Muscle of arm (tissue), 14 donors: ENCODE results near the gene C2CD4C. TPM values are rescaled to one million over a fixed set of nuclear protein-coding genes. Genes with fewer than 3 reads are reported as not detected.
"Not testable (repeated sequence)": the region's sequence is repeated elsewhere in the genome, so short reads cannot be mapped to it uniquely, and the experiment has no call there.

Experiments
- DNase-seq: peaks from one replicate; pipeline ENCODE4 v3.0.0-alpha.2; 2013
- long read RNA-seq, 11 donors: transcript quantifications; one replicate each; lab custom pipeline, GENCODE V29; 2026
- polyA plus RNA-seq, 12 donors: library from polyadenylated mRNA; unstranded; fragments of 120-200 nt; gene quantifications; one replicate each; pipeline ENCODE4 v1.2.1, GENCODE V29; 2013; ENCODE audit not compliant: insufficient read length in 12 of 12

The C2CD4C gene
- polyA plus RNA-seq: 1 to 10 TPM in 2 of 12 donors, under 1 TPM in 8, not detected in 2; 0.50 to 1.6 (median 0.81) TPM
- long read RNA-seq, donor 1, partial matches to known transcripts: 0 of 1 reads
- long read RNA-seq, donor 1, other reads (novel, unspliced or antisense): 0 of 1 reads
- long read RNA-seq, donor 2: 0 reads
- long read RNA-seq, donor 3: 0 reads
- long read RNA-seq, donor 4, partial matches to known transcripts: 0 of 1 reads
- long read RNA-seq, donor 4, other reads (novel, unspliced or antisense): 0 of 1 reads
- long read RNA-seq, donor 5: 0 reads
- long read RNA-seq, donor 6: 0 reads
- long read RNA-seq, donor 7: 0 reads
- long read RNA-seq, donor 8: 0 reads
- long read RNA-seq, donor 9: 0 reads
- long read RNA-seq, donor 10: 0 reads
- long read RNA-seq, donor 11: 0 reads

- no peak for DNase-seq
Observed at GRCh38 chr19:408902-409515, at the start of gene C2CD4C. Gene C2CD4C (minus strand): TSS chr19:409147. CDS start chr19:408361, 786 bp downstream.

GRCh38 chr19:458091-459042 lies 49.4 kb upstream of the C2CD4C start:
- DNase-seq: no peak

GRCh38 chr19:457636-458035 lies 48.7 kb upstream of the C2CD4C start:
- DNase-seq: no peak

GRCh38 chr19:456547-457110 lies 47.7 kb upstream of the C2CD4C start:
- DNase-seq: no peak

- DNase-seq: no peak
Observed at GRCh38 chr19:455851-456546, 47.1 kb upstream of the C2CD4C start.

GRCh38 chr19:455031-455705 lies 46.2 kb upstream of the C2CD4C start:
- no peak for DNase-seq

- no peak for DNase-seq
Observed at GRCh38 chr19:453606-454005, 44.7 kb upstream of the C2CD4C start.

GRCh38 chr19:452829-453228 lies 43.9 kb upstream of the C2CD4C start:
- DNase-seq: no peak

GRCh38 chr19:450912-451481 lies 42.0 kb upstream of the C2CD4C start:
- DNase-seq: not testable (repeated sequence)

GRCh38 chr19:449916-450315 lies 41.0 kb upstream of the C2CD4C start:
- no peak for DNase-seq

- DNase-seq: peak; percentile 52
Observed at GRCh38 chr19:447816-448560, 39.0 kb upstream of the C2CD4C start.

GRCh38 chr19:447064-447426 lies 38.1 kb upstream of the C2CD4C start:
- DNase-seq: no peak

GRCh38 chr19:444677-445210 lies 35.8 kb upstream of the C2CD4C start:
- no peak for DNase-seq

GRCh38 chr19:443005-443404 lies 34.1 kb upstream of the C2CD4C start:
- no peak for DNase-seq

GRCh38 chr19:442085-442484 lies 33.1 kb upstream of the C2CD4C start:
- DNase-seq: no peak

- peak; percentile 20 for DNase-seq
Observed at GRCh38 chr19:441213-441836, 32.4 kb upstream of the C2CD4C start.

- no peak for DNase-seq
Observed at GRCh38 chr19:440391-441212, 31.7 kb upstream of the C2CD4C start.
